ENCODE results near the gene SEPTIN8. TPM values are rescaled to one million over a fixed set of nuclear protein-coding genes. Genes with fewer than 3 reads are reported as not detected.

Gene SEPTIN8
- total and polyA plus RNA-seq, 2 of the 8 experiments (the other 6 are each of a cell fraction or from before 2014, with no cell fraction given) = 21.2 to 33.0 TPM

GRCh38 chr5:132782101-132782500, 5.1 kb upstream of the SEPTIN8 start:
- Histone ChIP-seq H2BK5ac (ENCODE audit: low read depth, low read length) (no peak overlapping the region), H3K9me3 (ENCODE audit: insufficient read depth in 2 of 2, low read depth in 1 of 2, low read length in 1 of 2) (no peaks in the 10 kb centered on the region), H3K23me2 (ENCODE audit: low read depth, low read length) (peaks cover 6% of the 10 kb centered on the region), H2BK20ac (ENCODE audit: low read length) (no peak overlapping the region), H3K36me3 (ENCODE audit: control insufficient read depth in 2 of 4, insufficient read depth in 4 of 4, low read length in 3 of 4) (no peaks in the 10 kb centered on the region), H3K27ac (ENCODE audit: low read depth, low read length) (no peak overlapping the region), H3K14ac (ENCODE audit: insufficient read length) (no peak overlapping the region), H3K23ac (ENCODE audit: insufficient read length) (no peak overlapping the region), H3K4ac (replicated peaks; ENCODE audit: insufficient read length, low read depth, low read length) (no peak overlapping the region), H3K79me2 (ENCODE audit: control insufficient read depth in 1 of 2, insufficient read depth in 2 of 2, low read length in 2 of 2) (no peaks in the 10 kb centered on the region), H4K8ac (ENCODE audit: extremely low read depth, insufficient read depth, low read length) (no peak overlapping the region), H2BK120ac (replicated peaks; ENCODE audit: low read depth, low read length) (no peak overlapping the region), H3K9ac (replicated peaks in 1 of 4; ENCODE audit: extremely low read depth in 1 of 4, low read depth in 3 of 4, low read length in 3 of 4) (no peak overlapping the region), H2AFZ (ENCODE audit: low read length) (no peak overlapping the region), H3K56ac (replicated peaks; ENCODE audit: insufficient read length, low read depth, low read length) (no peak overlapping the region), H2BK12ac (ENCODE audit: low read depth, low read length) (no peak overlapping the region), H3K27me3 (replicated peaks in 1 of 4; ENCODE audit: control insufficient read depth in 3 of 4, extremely low read depth in 1 of 4, insufficient read depth in 3 of 4, low read length in 3 of 4) (peaks cover 2 to 26% (median 17%) of the 10 kb centered on the region in 4 experiments), H2BK15ac (ENCODE audit: low read length) (no peak overlapping the region), H4K5ac (ENCODE audit: insufficient read length, low read depth, low read length) (no peak overlapping the region), H4K20me1 (replicated peaks in 1 of 2; ENCODE audit: control insufficient read depth in 1 of 2, insufficient read depth in 2 of 2, low read length in 2 of 2) (no peaks in the 10 kb centered on the region), H3K79me1 (ENCODE audit: low read depth, low read length) (no peaks in the 10 kb centered on the region), H2AK5ac (ENCODE audit: low read depth, low read length) (no peak overlapping the region), H3K4me1 (replicated peaks in 1 of 4; ENCODE audit: control insufficient read depth in 3 of 4, insufficient read depth in 4 of 4, low read length in 3 of 4) (peaks cover 0 to 3% (median 1%) of the 10 kb centered on the region in 4 experiments; a peak in 3 of 7 replicates), H3K4me3 (ENCODE audit: extremely low read depth in 1 of 4, insufficient read depth in 2 of 4, low read depth in 3 of 4, low read length in 4 of 4) (no peak overlapping the region), H3K18ac (ENCODE audit: extremely low read depth, low read length) (no peak overlapping the region), H3K4me2 (ENCODE audit: insufficient read depth in 1 of 2, low read depth in 2 of 2, low read length in 2 of 2) (no peak overlapping the region), H4K91ac (replicated peaks; ENCODE audit: insufficient read length, low read length) (no peak overlapping the region)
- DNase-seq (ENCODE audit: low read depth in 1 of 2, low spot score in 2 of 2) (no peak), FAIRE-seq (no peak)
- WGBS, 2 experiments (ENCODE audit: extremely low coverage in 1 of 2, insufficient coverage in 1 of 2, insufficient read length in 1 of 2, insufficient replicate concordance in 2 of 2, low coverage in 1 of 2, low lambda C conversion rate in 2 of 2, missing lambda C conversion rate in 1 of 2) = 73% methylated on average over 4 of the region's 4 CpGs; no CpG with 5 or more reads in 1 of the 2 experiments
- ChIA-PET POLR2A (ENCODE audit: partially characterized antibody) (interaction anchor here (1.3 kb wide), 1 partner anchor 10 kb away, joined by 4 read pairs; no protein-coding TSS in a partner anchor), CTCF (ENCODE audit: partially characterized antibody) (interaction anchor here (0.6 to 1.7 kb wide), 9 partner anchors 9 to 47 kb away, joined by 3 to 11 read pairs (median 3); partner anchors contain the start of gene CCNI2)
- TF ChIP-seq CTCF (IDR thresholded peaks at IDR 0.05; ENCODE audit: control extremely low read depth in 1 of 3, insufficient read depth in 1 of 3, low read depth in 1 of 3, low read length in 3 of 3) (no peak), JUN (IDR thresholded peaks at IDR 0.05; ENCODE audit: low read depth, low read length) (no peak), CTBP2 (IDR thresholded peaks at IDR 0.05; ENCODE audit: borderline replicate concordance, insufficient read depth, insufficient read length, low read length) (no peak), USF2 (IDR thresholded peaks at IDR 0.05; ENCODE audit: low read length) (no peak), KDM5A (IDR thresholded peaks at IDR 0.05; ENCODE audit: low read length) (no peak), TBP (IDR thresholded peaks at IDR 0.05; ENCODE audit: low read depth, low read length) (no peak), NANOG (IDR thresholded peaks at IDR 0.05; ENCODE audit: insufficient read depth, low read depth, low read length, poor library complexity, severe bottlenecking) (no peak), POLR2AphosphoS5 (IDR thresholded peaks at IDR 0.05; ENCODE audit: low read depth, low read length) (no peak), ZNF274 (IDR thresholded peaks at IDR 0.05; ENCODE audit: borderline replicate concordance, extremely low read depth, low read length) (no peak), SP2 (IDR thresholded peaks at IDR 0.05; ENCODE audit: low read length) (no peak), CEBPB (IDR thresholded peaks at IDR 0.05; ENCODE audit: low read depth, low read length) (no peak)

Measured in H1 (cell line).